HUES48 (cell line): ENCODE measurements around the gene RAD51AP2.
"Not testable (repeated sequence)": the region's sequence is repeated elsewhere in the genome, so short reads cannot be mapped to it uniquely, and the experiment has no call there.

Experiments used
- H3K27ac ChIP-seq: one replicate; pipeline ENCODE4 v1.7.0; 2013; ENCODE audit warnings: low read depth, low read length, inconsistent platforms
- H3K27me3 ChIP-seq: 2 replicates; pipeline ENCODE4 v1.6.1; 2013; ENCODE audit warnings: mild to moderate bottlenecking, low read length; ENCODE audit not compliant: control insufficient read depth, insufficient read depth
- H3K36me3 ChIP-seq: 2 replicates; pipeline ENCODE4 v1.6.1; 2013; ENCODE audit warnings: low read length; ENCODE audit not compliant: control insufficient read depth, insufficient read depth
- H3K4me1 ChIP-seq: 2 replicates; pipeline ENCODE4 v1.6.1; 2013; ENCODE audit warnings: mild to moderate bottlenecking, low read length; ENCODE audit not compliant: control insufficient read depth, insufficient read depth
- H3K4me3 ChIP-seq: 2 replicates; pipeline ENCODE4 v1.5.1; 2013; ENCODE audit warnings: mild to moderate bottlenecking, low read depth, low read length
- H3K9ac ChIP-seq: 2 replicates; pipeline ENCODE4 v1.6.1; 2013; ENCODE audit warnings: mild to moderate bottlenecking, low read depth, low read length, moderate library complexity
- H3K9me3 ChIP-seq: 2 replicates; pipeline ENCODE4 v1.6.1; 2013; ENCODE audit warnings: low read length; ENCODE audit not compliant: control insufficient read depth, insufficient read depth

The RAD51AP2 gene

GRCh38 chr2:17495590-17495989 lies 22.6 kb downstream of the RAD51AP2 start:
- Histone ChIP-seq H3K4me3 (no peak overlapping the region), H3K4me1 (no peaks in the 10 kb centered on the region), H3K9me3 (no peaks in the 10 kb centered on the region), H3K27me3 (no peaks in the 10 kb centered on the region), H3K27ac (no peak overlapping the region), H3K9ac (no peak overlapping the region), H3K36me3 (no peaks in the 10 kb centered on the region)

DNA sequence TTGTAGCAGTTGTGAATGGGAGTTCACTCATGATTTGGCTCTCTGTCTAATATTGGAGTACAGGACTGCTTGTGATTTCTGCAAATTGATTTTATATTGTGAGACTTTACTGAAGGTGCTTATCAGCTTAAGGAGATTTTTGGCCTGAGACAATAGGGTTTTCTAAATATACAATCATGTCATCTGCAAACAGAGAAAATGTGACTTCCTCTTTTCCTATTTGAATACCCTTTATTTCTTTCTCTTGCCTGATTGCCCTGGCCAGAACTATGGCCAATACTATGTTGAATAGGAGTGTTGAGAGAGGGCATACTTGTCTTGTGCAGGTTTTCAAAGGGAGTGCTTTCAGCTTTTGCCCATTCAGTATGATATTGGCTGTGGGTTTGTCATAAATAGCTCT lies 28.1 kb downstream of the RAD51AP2 start:
- H3K4me3 ChIP-seq, H3K27ac ChIP-seq, H3K4me1 ChIP-seq, H3K27me3 ChIP-seq, H3K9me3 ChIP-seq, H3K9ac ChIP-seq, H3K36me3 ChIP-seq: not testable (repeated sequence)

DNA sequence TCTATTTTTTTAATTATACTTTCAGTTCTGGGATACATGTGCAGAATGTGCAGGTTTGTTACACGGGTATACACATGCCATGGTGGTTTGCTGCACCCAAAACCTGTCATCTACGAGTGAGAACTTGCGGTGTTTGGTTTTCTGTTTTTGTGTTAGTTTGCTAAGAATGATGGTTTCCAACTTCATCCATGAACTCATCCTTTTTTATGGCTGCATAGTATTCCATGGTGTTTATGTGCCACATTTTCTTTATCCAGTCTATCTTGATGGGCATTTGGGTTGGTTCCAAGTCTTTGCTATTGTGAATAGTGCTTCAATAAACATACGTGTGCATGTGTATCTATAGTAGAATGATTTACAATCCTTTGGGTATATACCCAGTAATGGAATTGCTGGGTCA lies 29.6 kb downstream of the RAD51AP2 start:
- not testable (repeated sequence) for H3K9me3 ChIP-seq, H3K4me1 ChIP-seq, H3K4me3 ChIP-seq, H3K36me3 ChIP-seq, H3K9ac ChIP-seq, H3K27ac ChIP-seq, H3K27me3 ChIP-seq

- H3K27ac ChIP-seq = no peak overlapping the region
- H3K9ac ChIP-seq = no peak overlapping the region
- no peak overlapping the region for H3K4me3 ChIP-seq
- H3K27me3 ChIP-seq = no peaks in the 10 kb centered on the region
- H3K9me3 ChIP-seq = no peaks in the 10 kb centered on the region
- H3K36me3 ChIP-seq = no peaks in the 10 kb centered on the region
- H3K4me1 ChIP-seq = no peaks in the 10 kb centered on the region
These were observed 34.7 kb downstream of the RAD51AP2 start for GRCh38 chr2:17483496-17483895.

- Histone ChIP-seq H3K9me3 (no peaks in the 10 kb centered on the region), H3K9ac (no peak overlapping the region), H3K4me3 (no peak overlapping the region), H3K27me3 (no peaks in the 10 kb centered on the region), H3K27ac (no peak overlapping the region), H3K36me3 (no peaks in the 10 kb centered on the region), H3K4me1 (no peaks in the 10 kb centered on the region)
These were observed 35.6 kb downstream of the RAD51AP2 start for GRCh38 chr2:17482651-17483050.

DNA sequence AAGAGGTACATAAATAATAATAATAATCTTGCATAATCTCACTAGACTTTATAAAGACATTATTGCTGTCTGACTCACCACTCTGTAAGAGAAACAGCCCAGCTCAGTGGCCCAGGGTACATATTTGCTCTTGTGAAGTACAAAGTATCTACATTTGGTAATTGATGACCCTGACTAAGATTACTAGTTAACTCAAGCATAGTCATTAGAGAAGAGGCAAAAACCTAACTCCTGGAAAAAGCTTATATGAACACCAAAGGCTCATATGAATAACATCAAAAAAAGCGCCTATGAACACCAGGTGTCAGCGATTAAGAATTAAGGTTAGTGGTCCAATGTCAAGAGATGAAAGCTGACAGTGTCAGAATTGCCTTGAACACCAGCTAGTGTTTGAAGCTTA lies 38.4 kb downstream of the RAD51AP2 start:
- no peak overlapping the region for H3K4me3 ChIP-seq
- no peaks in the 10 kb centered on the region for H3K27me3 ChIP-seq
- H3K36me3 ChIP-seq = no peaks in the 10 kb centered on the region
- peaks cover 9% of the 10 kb centered on the region for H3K4me1 ChIP-seq
- no peak overlapping the region for H3K27ac ChIP-seq
- H3K9me3 ChIP-seq = no peaks in the 10 kb centered on the region
- no peak overlapping the region for H3K9ac ChIP-seq

- Histone ChIP-seq H3K9ac (no peak overlapping the region), H3K4me3 (no peak overlapping the region), H3K9me3 (no peaks in the 10 kb centered on the region), H3K27ac (no peak overlapping the region), H3K27me3 (no peaks in the 10 kb centered on the region), H3K4me1 (peaks cover 9% of the 10 kb centered on the region), H3K36me3 (no peaks in the 10 kb centered on the region)
These were observed 41.4 kb downstream of the RAD51AP2 start for GRCh38 chr2:17476830-17477229.

DNA sequence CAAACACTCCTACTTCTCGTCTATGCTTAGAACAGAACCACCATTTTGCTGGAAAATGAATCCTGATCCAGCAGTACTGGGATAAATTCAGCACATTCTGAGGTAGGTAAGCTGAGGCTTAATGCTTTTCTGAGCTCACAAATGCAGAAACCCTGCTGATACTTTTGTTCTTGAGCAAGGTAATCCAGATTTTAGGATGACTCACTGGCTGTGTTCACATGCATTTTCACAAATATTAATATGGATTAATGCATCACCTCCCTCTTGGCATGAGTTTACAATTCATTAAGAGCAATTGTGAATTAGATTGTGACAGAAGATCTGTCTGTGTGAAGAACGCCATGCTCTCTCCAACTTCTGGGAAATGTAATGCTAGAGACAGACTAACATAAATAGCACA lies 42.2 kb downstream of the RAD51AP2 start:
- H3K36me3 ChIP-seq = no peaks in the 10 kb centered on the region
- no peak overlapping the region for H3K4me3 ChIP-seq
- H3K9ac ChIP-seq = no peak overlapping the region
- H3K4me1 ChIP-seq = peaks cover 16% of the 10 kb centered on the region
- no peak overlapping the region for H3K27ac ChIP-seq
- H3K9me3 ChIP-seq = no peaks in the 10 kb centered on the region
- H3K27me3 ChIP-seq = no peaks in the 10 kb centered on the region

DNA sequence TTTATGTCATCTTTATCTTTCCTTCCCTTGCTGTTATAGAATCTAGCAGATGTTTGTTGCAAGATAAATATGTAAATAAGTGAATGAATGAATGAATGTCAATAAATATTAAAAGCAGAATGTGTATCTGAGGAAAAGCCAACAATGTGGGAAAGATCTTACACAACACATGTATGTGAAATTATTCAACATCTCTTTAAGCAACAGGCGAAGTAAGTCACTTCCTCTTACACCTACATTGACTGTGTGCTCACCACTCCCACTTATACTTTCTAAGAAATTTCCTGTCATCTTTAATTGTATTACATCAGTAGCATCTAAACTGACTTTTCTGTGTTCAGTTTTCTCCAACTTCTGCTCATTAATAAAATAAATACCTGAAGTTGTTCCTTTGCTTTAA lies 43.0 kb downstream of the RAD51AP2 start:
- no peak overlapping the region for H3K27ac ChIP-seq
- no peaks in the 10 kb centered on the region for H3K27me3 ChIP-seq

DNA sequence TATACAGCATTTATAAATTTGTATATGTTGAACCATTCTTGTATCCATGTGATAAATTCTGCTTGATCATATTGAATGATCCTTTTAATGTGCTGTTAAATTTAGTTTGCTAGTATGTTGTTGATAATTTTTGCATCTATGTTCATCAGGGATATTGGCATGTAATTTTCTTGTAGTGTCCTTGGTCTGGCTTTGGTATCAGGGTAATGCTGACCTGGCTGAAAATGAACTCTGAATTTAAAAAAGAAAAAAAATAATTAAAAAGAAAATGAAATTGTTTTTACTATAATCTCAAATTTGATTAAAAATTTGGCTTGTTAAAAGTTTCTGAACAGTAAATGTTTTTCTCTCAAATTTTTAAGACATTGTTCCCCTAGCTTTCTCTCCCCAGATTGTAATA lies 46.3 kb downstream of the RAD51AP2 start:
- Histone ChIP-seq H3K27me3 (no peaks in the 10 kb centered on the region), H3K4me1 (peaks cover 16% of the 10 kb centered on the region), H3K4me3 (no peak overlapping the region), H3K9ac (no peak overlapping the region), H3K27ac (no peak overlapping the region), H3K9me3 (peaks cover 26% of the 10 kb centered on the region), H3K36me3 (no peaks in the 10 kb centered on the region)

More for the DNA sequence above, 43.0 kb downstream of the RAD51AP2 start:
- Histone ChIP-seq H3K9me3 (peaks cover 4% of the 10 kb centered on the region), H3K9ac (no peak overlapping the region), H3K4me1 (peaks cover 16% of the 10 kb centered on the region), H3K4me3 (no peak overlapping the region), H3K36me3 (no peaks in the 10 kb centered on the region)

DNA sequence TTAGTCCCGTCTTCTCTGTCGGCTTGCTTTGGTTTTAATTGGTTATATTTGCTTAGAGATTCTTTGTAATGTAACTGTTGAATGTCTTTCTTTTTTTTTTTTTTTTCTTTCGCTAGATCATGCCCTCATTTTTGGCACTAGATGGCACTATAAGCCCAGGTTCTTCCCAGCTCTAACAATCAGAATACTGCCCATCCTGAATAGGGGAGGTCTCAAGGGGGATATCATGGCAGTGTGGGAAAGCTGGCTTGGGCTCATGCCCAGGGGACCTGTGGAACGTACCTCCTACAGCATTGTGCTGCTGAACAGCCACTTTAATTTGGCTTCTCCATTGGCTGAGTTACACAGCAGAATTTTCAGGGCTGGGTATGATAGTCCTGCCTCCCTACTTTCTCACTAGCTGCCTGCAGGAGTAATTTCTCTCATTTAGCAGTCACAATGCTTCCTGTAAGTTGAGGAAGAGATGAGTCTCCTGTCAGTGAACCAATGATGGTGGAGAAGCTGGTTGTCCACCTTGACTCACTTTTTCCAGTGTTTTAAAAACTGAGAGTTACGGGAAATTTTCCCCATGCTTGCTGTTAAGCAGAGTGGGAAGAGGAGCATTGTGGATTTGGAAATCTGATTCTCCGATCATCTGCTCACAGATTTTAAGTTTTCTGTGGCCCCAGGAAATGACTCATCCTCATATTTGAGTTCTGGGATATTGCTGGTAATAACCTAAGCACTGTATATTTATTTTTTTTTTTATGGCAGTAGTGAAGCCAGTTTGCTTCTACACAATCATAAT lies 47.2 kb downstream of the RAD51AP2 start:
- peaks cover 13% of the 10 kb centered on the region for H3K4me1 ChIP-seq
- no peaks in the 10 kb centered on the region for H3K36me3 ChIP-seq
- H3K27ac ChIP-seq = no peak overlapping the region
- H3K9me3 ChIP-seq = peaks cover 26% of the 10 kb centered on the region
- H3K27me3 ChIP-seq = no peaks in the 10 kb centered on the region
- no peak overlapping the region for H3K9ac ChIP-seq
- H3K4me3 ChIP-seq = no peak overlapping the region
